HepG2 (cell line): ENCODE results near the gene SBK3. TPM values are rescaled to one million over a fixed set of nuclear protein-coding genes. Genes with fewer than 3 reads are reported as not detected.
A peak's percentile ranks its signal among the peaks of the same experiment; 100 is the strongest.

Experiments used
- ATAC-seq: fragments of 200-7000 bp; cut with Tn5 transposase; 3 replicates; pipeline ENCODE4 v1.9.1; 2020; ENCODE audit warnings: mild to moderate bottlenecking, moderate library complexity
- BruUV-seq: library from RNA; stranded (reverse); fragments of 400-500 nt; replicated peaks from 2 replicates; lab custom pipeline; 2021; lab: Mats Ljungman, UMichigan
- CTCF ChIA-PET: fragments of 300-600 bp; formaldehyde crosslinking; extraction: SDS; loops from one replicate; lab custom pipeline; 2021; ENCODE audit warnings: low total read pairs, inconsistent platforms, low intra/inter-chr PET ratio; lab: Yijun Ruan, JAX
- POLR2A ChIA-PET: fragments of 350-600 bp; sonication (Branson Sonifier 250); formaldehyde crosslinking; loops from one replicate; lab custom pipeline; 2020; ENCODE audit warnings: antibody characterized with exemption, inconsistent platforms; lab: Yijun Ruan, JAX
- DNase-seq: peaks from one replicate; pipeline ENCODE4 v3.0.0-alpha.2; 2015; ENCODE audit warnings: low spot score
- FAIRE-seq: peaks from 3 replicates; lab custom pipeline; 2011; peaks lifted over from hg19 to GRCh38; lab: Jason Lieb, UNC
- H2AFZ ChIP-seq: one replicate; pipeline ENCODE4 v1.6.1; 2011; ENCODE audit warnings: low read length, inconsistent platforms
- H3K27ac ChIP-seq: fragments of 300-600 bp; 3 replicates; pipeline ENCODE4 v1.8.0; 2011; ENCODE audit warnings: mixed run types, mild to moderate bottlenecking, mixed read lengths, low read length, inconsistent platforms; ENCODE audit not compliant: insufficient read depth; ENCODE audit errors: extremely low read length
- H3K27me3 ChIP-seq, 2 experiments: fragments of 200-600 bp in 1 of 2; 2 replicates in 1 of 2; 3 replicates in 1 of 2; pipeline versions ENCODE4 v1.6.0 to v1.8.0; 2011; ENCODE audit warnings: low read length in 2 of 2, mild to moderate bottlenecking in 2 of 2, moderate library complexity in 2 of 2, inconsistent platforms in 1 of 2; ENCODE audit not compliant: insufficient read depth in 2 of 2, control insufficient read depth in 1 of 2
- H3K36me3 ChIP-seq, 2 experiments: fragments of 200-600 bp in 1 of 2; replicated peaks in 1 of 2; 2 replicates in 1 of 2; 3 replicates in 1 of 2; pipeline versions ENCODE4 v1.5.1 to v1.8.0; 2011; ENCODE audit warnings: low read length in 2 of 2, inconsistent platforms in 1 of 2; ENCODE audit not compliant: insufficient read depth in 2 of 2, control insufficient read depth in 1 of 2
- H3K4me1 ChIP-seq: 2 replicates; pipeline ENCODE4 v1.5.1; 2012; ENCODE audit warnings: low read length, inconsistent platforms; ENCODE audit not compliant: insufficient read depth
- H3K4me2 ChIP-seq: 2 replicates; pipeline ENCODE4 v1.6.0; 2011; ENCODE audit warnings: low read depth, low read length, inconsistent platforms
- H3K4me3 ChIP-seq, 3 experiments: fragments of 200-600 bp in 1 of 3; sonication (generic), shearing (Covaris generic) in 1 of 3; replicated peaks in 1 of 3; 2 replicates each; pipeline ENCODE4 v1.5.1; 2011 to 2016; ENCODE audit warnings: low read length in 3 of 3, inconsistent platforms in 2 of 3, low read depth in 2 of 3, mild to moderate bottlenecking in 2 of 3, control low read depth in 1 of 3, mixed read lengths in 1 of 3; ENCODE audit not compliant: insufficient read depth in 1 of 3
- H3K79me2 ChIP-seq: one replicate; pipeline ENCODE4 v1.6.1; 2011; ENCODE audit warnings: low read length, inconsistent platforms; ENCODE audit not compliant: insufficient read depth
- H3K9ac ChIP-seq: 2 replicates; pipeline ENCODE4 v1.6.0; 2011; ENCODE audit warnings: mild to moderate bottlenecking, low read depth, low read length, inconsistent platforms; ENCODE audit not compliant: insufficient read depth
- H3K9me3 ChIP-seq: 2 replicates; pipeline ENCODE4 v1.5.1; 2012; ENCODE audit warnings: mild to moderate bottlenecking, low read length
- H4K20me1 ChIP-seq: 2 replicates; pipeline ENCODE4 v1.6.0; 2011; ENCODE audit warnings: inconsistent platforms, mild to moderate bottlenecking, low read length, moderate library complexity; ENCODE audit not compliant: insufficient read depth
- CCDC6 ChIP-seq: sonication (generic); formaldehyde crosslinking; IDR thresholded peaks from 2 replicates; pipeline ENCODE4 v1.8.1; 2022; ENCODE audit warnings: mild to moderate bottlenecking, missing genetic modification reagents, moderate library complexity
- CEBPZ ChIP-seq: IDR thresholded peaks from 2 replicates; pipeline ENCODE4 v1.6.1; 2012; ENCODE audit warnings: low read length, improper control_type of control experiment
- FOXP1 ChIP-seq, 2 experiments: fragments of 450-650 bp in 1 of 2; IDR thresholded peaks; 2 replicates each; pipeline ENCODE4 v1.6.1; 2017 to 2018; ENCODE audit warnings: antibody characterized with exemption in 1 of 2
- KAT2B ChIP-seq: fragments of 150-350 bp; IDR thresholded peaks from 2 replicates; pipeline ENCODE4 v1.6.1; 2014; ENCODE audit warnings: low read depth, low read length, borderline replicate concordance
- MYPOP ChIP-seq: sonication (generic); formaldehyde crosslinking; IDR thresholded peaks from 2 replicates; pipeline ENCODE4 v1.8.1; 2023; ENCODE audit warnings: mild to moderate bottlenecking, moderate library complexity, missing genetic modification reagents
- SOX13 ChIP-seq, 3 experiments: fragments of 450-650 bp in 1 of 3; sonication (generic) in 1 of 3; formaldehyde crosslinking in 1 of 3; IDR thresholded peaks in 2 of 3; conservative IDR thresholded peaks in 1 of 3; 2 replicates each; pipeline versions ENCODE4 v1.5.0 to v1.6.1; 2016 to 2020; ENCODE audit warnings: antibody characterized with exemption in 1 of 3, mild to moderate bottlenecking in 1 of 3, missing compliant biosample characterization in 1 of 3, missing genetic modification reagents in 1 of 3, moderate library complexity in 1 of 3
- SSRP1 ChIP-seq: IDR thresholded peaks from 2 replicates; pipeline ENCODE4 v1.6.1; 2016; ENCODE audit warnings: control low read depth
- ZBTB34 ChIP-seq: sonication (generic); formaldehyde crosslinking; IDR thresholded peaks from 2 replicates; pipeline ENCODE4 v1.8.0; 2022; ENCODE audit warnings: mild to moderate bottlenecking, missing genetic modification reagents
- ZKSCAN1 ChIP-seq: fragments of 150-350 bp; IDR thresholded peaks from 2 replicates; pipeline ENCODE4 v1.6.1; 2014; ENCODE audit warnings: low read length
- ZMAT5 ChIP-seq: sonication (generic); formaldehyde crosslinking; IDR thresholded peaks from 2 replicates; pipeline ENCODE4 v1.5.0; 2020; ENCODE audit warnings: mild to moderate bottlenecking, low read depth, missing genetic modification reagents, borderline replicate concordance
- ZNF512 ChIP-seq: sonication (generic); formaldehyde crosslinking; IDR thresholded peaks from 2 replicates; pipeline ENCODE4 v1.4.0; 2020; ENCODE audit warnings: mild to moderate bottlenecking, missing genetic modification reagents
- ZNF614 ChIP-seq: IDR thresholded peaks from 2 replicates; pipeline ENCODE4 v1.6.1; 2018; ENCODE audit warnings: missing biosample characterization, missing genetic modification reagents, inconsistent platforms, borderline replicate concordance
- WGBS: methylation state at CpG from one replicate; pipeline ENCODE4 v1.1.6; 2017; ENCODE audit warnings: low lambda C conversion rate; 5-methylcytosine and 5-hydroxymethylcytosine counted together
- in situ Hi-C: cut with HindIII; loops from 2 replicates; pipeline ENCODE4 v1.10.0; 2017; ENCODE audit warnings: low pct_unique_long_range_greater_than_20kb; ENCODE audit not compliant: extremely low pct_ligation_motif_present
- intact Hi-C: fragments of 100-400 bp; cut with micrococcal nuclease; formaldehyde crosslinking; loops from one replicate; pipeline ENCODE4 v1.10.0; 2022; ENCODE audit not compliant: unreplicated experiment
- polyA plus RNA-seq, 8 experiments: library from polyadenylated mRNA; depleted of rRNA in 3 of 8; stranded (reverse) in 7 of 8; unstranded in 1 of 8; fragments of >200 nt; fragmentation: Illumina TruSeq in 4 of 8; extraction: Trizol in 4 of 8; gene quantifications; 2 replicates each; pipeline versions ENCODE4 v1.2.1 to v1.2.3, GENCODE V29; 2011 to 2016; ENCODE audit warnings: low read depth in 4 of 8, missing spikeins in 1 of 8, mixed read lengths in 1 of 8; ENCODE audit not compliant: insufficient read depth in 1 of 8
- total RNA-seq, 5 experiments: library from RNA; depleted of rRNA; stranded (reverse); fragments of >200 nt; fragmentation: Illumina TruSeq; extraction: Trizol; gene quantifications; 2 replicates each; pipeline ENCODE4 v1.2.3, GENCODE V29; 2016; ENCODE audit warnings: low read depth in 1 of 5

Gene SBK3
- total and polyA plus RNA-seq, 2 of the 13 experiments (the other 11 are each of a cell fraction or from before 2014, with no cell fraction given), result 0.66 to 0.77 TPM

- peak overlapping the region in 2 of 3 experiments; percentile 9 to 31; a peak in 2 of 6 replicates for H3K4me3 ChIP-seq
- in situ Hi-C loops (no loop called here), intact Hi-C loops (loop anchor here (2.0 to 10.0 kb wide), 2 partner anchors 27 to 51 kb away; partner anchors contain the start of genes ZNF524, ZNF579 and ZNF865)
- FAIRE-seq (peak; percentile 87), ATAC-seq (peak; percentile 63), DNase-seq (peak; percentile 80)
- no peaks in the 10 kb centered on the region for H3K79me2 ChIP-seq
- no peaks in the 10 kb centered on the region for H3K36me3 ChIP-seq
- BruUV-seq, result no TSS peak
- CTCF ChIA-PET, result interaction anchor here (1.2 kb wide), 1 partner anchor 37 kb away, joined by 4 read pairs; no protein-coding TSS in a partner anchor
- no peaks in the 10 kb centered on the region for H3K9me3 ChIP-seq
- peaks cover 70% of the 10 kb centered on the region for H3K4me1 ChIP-seq
- WGBS, result 8% methylated on average over 13 of the region's 13 CpGs
- no peaks in the 10 kb centered on the region for H4K20me1 ChIP-seq
- H3K9ac ChIP-seq, result no peak overlapping the region
- H3K27me3 ChIP-seq, result no peaks in the 10 kb centered on the region
- no peak overlapping the region for H3K27ac ChIP-seq
- H2AFZ ChIP-seq, result no peak overlapping the region
- POLR2A ChIA-PET, result interaction anchor here (0.7 to 2.7 kb wide), 12 partner anchors 8 to 395 kb away, joined by 3 to 18 read pairs (median 4); partner anchors contain the start of genes FIZ1, NAT14, PTPRH and ZNF524
- peak overlapping the region; percentile 75 for H3K4me2 ChIP-seq
- TF ChIP-seq CEBPZ (no peak), SSRP1 (CRISPR knock-in tag) (no peak), MYPOP (CRISPR knock-in tag) (peak; percentile 53; the same call in 1 of the 2 replicates), ZBTB34 (CRISPR knock-in tag) (0 out of 2 replicates have a peak, but pooled peaks have one; percentile 47), CCDC6 (CRISPR knock-in tag) (peak; percentile 57; the same call in 1 of the 2 replicates), ZMAT5 (CRISPR knock-in tag) (no peak), ZNF512 (peak; percentile 83), ZKSCAN1 (no peak), FOXP1 (IDR thresholded peaks at IDR 0.05) (no peak), FOXP1 (CRISPR knock-in tag; IDR thresholded peaks at IDR 0.05) (peak; percentile 40; the same call in 1 of the 2 replicates), SOX13 (IDR thresholded peaks at IDR 0.05) (no peak; the same call in 1 of the 2 replicates), SOX13 (CRISPR knock-in tag; conservative IDR thresholded peaks at IDR 0.05 in 1 of 2, IDR thresholded peaks at IDR 0.05 in 1 of 2) (peak in 1 of 2 experiments; percentile 75; a peak in 1 of 4 replicates), KAT2B (peak; percentile 17; the same call in 1 of the 2 replicates), ZNF614 (0 out of 2 replicates have a peak, but pooled peaks have one; percentile 36)
Measured at GRCh38 chr19:55553217-55554182, 8.2 kb upstream of the SBK3 start.
